DND-41 (cell line): Measurements from ENCODE around the gene ADAM11.
"Not testable (repeated sequence)": the region's sequence is repeated elsewhere in the genome, so short reads cannot be mapped to it uniquely, and the experiment has no call there.

Experiments used
- ATAC-seq: fragments of 200-7000 bp; cut with Tn5 transposase; 3 replicates; pipeline ENCODE4 v1.9.1; 2021; ENCODE audit warnings: low read depth; ENCODE audit not compliant: insufficient read depth
- DNase-seq: peaks from one replicate; pipeline ENCODE4 v3.0.0-alpha.2; 2020
- H2AFZ ChIP-seq: 2 replicates; pipeline ENCODE4 v1.6.0; 2012; ENCODE audit warnings: low read depth, low read length
- H3K27ac ChIP-seq: 2 replicates; pipeline ENCODE4 v1.5.1; 2012; ENCODE audit warnings: low read length, inconsistent platforms
- H3K27me3 ChIP-seq: fragments of 200-600 bp; sonication (generic); 2 replicates; pipeline ENCODE4 v1.6.0; 2012; ENCODE audit warnings: low read length, mild to moderate bottlenecking, inconsistent platforms; ENCODE audit not compliant: insufficient read depth, poor library complexity
- H3K36me3 ChIP-seq: 2 replicates; pipeline ENCODE4 v1.5.1; 2012; ENCODE audit warnings: low read length, inconsistent platforms; ENCODE audit not compliant: insufficient read depth
- H3K4me1 ChIP-seq: 2 replicates; pipeline ENCODE4 v1.5.1; 2012; ENCODE audit warnings: mild to moderate bottlenecking, low read length; ENCODE audit not compliant: insufficient read depth
- H3K4me2 ChIP-seq: 2 replicates; pipeline ENCODE4 v1.6.0; 2012; ENCODE audit warnings: mild to moderate bottlenecking, moderate library complexity, low read length, inconsistent platforms; ENCODE audit not compliant: insufficient read depth
- H3K4me3 ChIP-seq, 2 experiments: fragments of 200-600 bp in 1 of 2; shearing (Covaris generic) in 1 of 2; 2 replicates each; pipeline ENCODE4 v1.5.1; 2012 to 2016; ENCODE audit warnings: inconsistent platforms in 2 of 2, low read length in 2 of 2, mild to moderate bottlenecking in 2 of 2, low read depth in 1 of 2, moderate library complexity in 1 of 2
- H3K79me2 ChIP-seq: 2 replicates; pipeline ENCODE4 v1.6.0; 2012; ENCODE audit warnings: low read length, inconsistent platforms; ENCODE audit not compliant: insufficient read depth
- H3K9ac ChIP-seq: 2 replicates; pipeline ENCODE4 v1.6.0; 2012; ENCODE audit warnings: low read depth, mild to moderate bottlenecking, inconsistent platforms, low read length, moderate library complexity
- H3K9me3 ChIP-seq: 2 replicates; pipeline ENCODE4 v1.5.1; 2012; ENCODE audit warnings: low read length, moderate library complexity, mild to moderate bottlenecking, inconsistent platforms; ENCODE audit not compliant: insufficient read depth, severe bottlenecking
- H4K20me1 ChIP-seq: 2 replicates; pipeline ENCODE4 v1.6.0; 2012; ENCODE audit warnings: low read length; ENCODE audit not compliant: insufficient read depth
- EZH2 ChIP-seq: IDR thresholded peaks from 3 replicates; pipeline ENCODE4 v1.6.1; 2012; ENCODE audit warnings: borderline replicate concordance, low read depth, mild to moderate bottlenecking, moderate library complexity, low read length, inconsistent platforms; ENCODE audit not compliant: severe bottlenecking
- TF ChIP-seq, protein P1 (sequence below): IDR thresholded peaks from 2 replicates; pipeline ENCODE4 v1.5.1; 2012; ENCODE audit warnings: borderline replicate concordance, low read length, moderate library complexity, mild to moderate bottlenecking; ENCODE audit not compliant: poor library complexity, severe bottlenecking; ENCODE audit errors: extremely low read depth

ADAM11 gene

DNA sequence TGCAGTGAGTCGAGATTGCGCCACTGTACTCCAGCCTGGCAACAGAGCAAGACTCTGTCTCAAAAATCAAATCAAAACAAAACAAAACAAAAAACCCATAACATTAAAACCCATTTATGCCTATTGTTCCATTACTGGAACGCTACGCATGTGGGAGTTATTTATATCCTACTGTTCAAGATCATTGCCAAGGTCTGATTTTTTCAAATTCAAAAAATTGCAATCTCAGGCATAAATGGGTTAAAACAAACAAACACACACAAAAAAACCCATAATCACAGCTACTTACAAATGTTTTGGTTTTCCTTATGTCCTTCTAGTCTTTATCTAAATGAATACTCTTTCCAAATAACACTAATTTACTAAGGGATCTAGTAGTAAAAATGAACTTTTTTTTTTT lies 53.5 kb downstream of the ADAM11 start:
- Histone ChIP-seq H3K27ac (no peak overlapping the region), H3K27me3 (no peaks in the 10 kb centered on the region), H3K4me1 (no peaks in the 10 kb centered on the region), H3K4me2 (no peak overlapping the region), H3K9ac (no peak overlapping the region), H4K20me1 (peaks cover 24% of the 10 kb centered on the region; the same call in 1 of the 2 replicates), H3K9me3 (no peaks in the 10 kb centered on the region), H3K36me3 (0 out of 2 replicates have a peak, but pooled peaks cover 5% of the 10 kb centered on the region), H3K4me3 (no peak overlapping the region), H3K79me2 (peaks cover 85% of the 10 kb centered on the region), H2AFZ (no peak overlapping the region)
- TF ChIP-seq, protein P1, sequence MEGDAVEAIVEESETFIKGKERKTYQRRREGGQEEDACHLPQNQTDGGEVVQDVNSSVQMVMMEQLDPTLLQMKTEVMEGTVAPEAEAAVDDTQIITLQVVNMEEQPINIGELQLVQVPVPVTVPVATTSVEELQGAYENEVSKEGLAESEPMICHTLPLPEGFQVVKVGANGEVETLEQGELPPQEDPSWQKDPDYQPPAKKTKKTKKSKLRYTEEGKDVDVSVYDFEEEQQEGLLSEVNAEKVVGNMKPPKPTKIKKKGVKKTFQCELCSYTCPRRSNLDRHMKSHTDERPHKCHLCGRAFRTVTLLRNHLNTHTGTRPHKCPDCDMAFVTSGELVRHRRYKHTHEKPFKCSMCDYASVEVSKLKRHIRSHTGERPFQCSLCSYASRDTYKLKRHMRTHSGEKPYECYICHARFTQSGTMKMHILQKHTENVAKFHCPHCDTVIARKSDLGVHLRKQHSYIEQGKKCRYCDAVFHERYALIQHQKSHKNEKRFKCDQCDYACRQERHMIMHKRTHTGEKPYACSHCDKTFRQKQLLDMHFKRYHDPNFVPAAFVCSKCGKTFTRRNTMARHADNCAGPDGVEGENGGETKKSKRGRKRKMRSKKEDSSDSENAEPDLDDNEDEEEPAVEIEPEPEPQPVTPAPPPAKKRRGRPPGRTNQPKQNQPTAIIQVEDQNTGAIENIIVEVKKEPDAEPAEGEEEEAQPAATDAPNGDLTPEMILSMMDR = no peak
- TF ChIP-seq EZH2 = no peak
- DNase-seq (no peak), ATAC-seq (no peak)

DNA sequence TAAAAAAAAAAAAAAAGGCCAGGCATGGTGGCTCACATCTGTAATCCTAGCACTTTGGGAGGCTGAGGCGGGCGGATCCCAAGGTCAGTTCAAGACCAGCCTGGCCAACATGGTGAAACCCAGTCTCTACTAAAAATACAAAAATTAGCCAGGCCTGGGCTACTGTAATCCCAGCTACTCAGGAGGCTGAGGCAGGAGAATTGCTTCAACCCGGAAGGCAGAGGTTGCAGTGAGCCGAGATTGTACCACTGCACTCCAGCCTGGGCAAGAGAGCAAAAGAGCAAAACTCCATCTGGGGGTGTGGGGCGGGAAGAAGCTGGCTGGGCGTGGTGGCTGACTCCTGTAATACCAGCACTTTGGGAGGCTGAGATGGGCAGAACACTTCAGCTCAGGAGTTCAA lies 59.7 kb downstream of the ADAM11 start:
- H3K27me3 ChIP-seq, H4K20me1 ChIP-seq, H3K27ac ChIP-seq, DNase-seq, H3K4me2 ChIP-seq, H3K4me3 ChIP-seq, H3K4me1 ChIP-seq, H3K9ac ChIP-seq, H3K9me3 ChIP-seq, ATAC-seq, H2AFZ ChIP-seq, H3K36me3 ChIP-seq: not testable (repeated sequence)
- peaks cover 87% of the 10 kb centered on the region for H3K79me2 ChIP-seq

DNA sequence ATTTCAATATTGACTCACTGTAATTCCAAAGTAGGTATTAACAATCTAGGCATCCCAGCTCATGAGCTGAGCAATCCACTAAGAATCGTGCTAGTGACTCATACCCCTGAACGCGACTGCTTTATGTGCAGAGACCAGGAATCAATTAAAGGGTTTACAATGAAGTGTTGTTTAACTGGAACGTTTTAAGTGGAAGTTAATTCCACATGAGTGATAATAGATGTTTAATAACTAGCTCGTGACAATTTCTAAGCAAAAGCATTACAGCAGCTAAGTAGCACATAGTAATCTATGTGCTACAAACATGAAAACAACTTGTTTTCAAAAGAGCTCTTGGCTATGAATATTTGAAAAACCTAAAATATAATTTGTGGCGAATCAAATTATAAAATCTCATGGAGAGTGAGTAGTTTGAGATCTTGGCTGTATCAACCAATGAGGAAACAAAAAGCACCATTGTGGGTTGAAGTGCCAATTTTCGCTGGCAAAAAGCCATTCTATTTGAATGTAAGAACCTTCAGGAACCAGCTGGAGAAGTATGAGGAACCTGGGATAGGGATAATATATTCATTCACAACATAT lies 61.9 kb downstream of the ADAM11 start:
- Histone ChIP-seq H3K4me3 (no peak overlapping the region), H3K79me2 (peaks cover 88% of the 10 kb centered on the region)
- DNase-seq = no peak

DNA sequence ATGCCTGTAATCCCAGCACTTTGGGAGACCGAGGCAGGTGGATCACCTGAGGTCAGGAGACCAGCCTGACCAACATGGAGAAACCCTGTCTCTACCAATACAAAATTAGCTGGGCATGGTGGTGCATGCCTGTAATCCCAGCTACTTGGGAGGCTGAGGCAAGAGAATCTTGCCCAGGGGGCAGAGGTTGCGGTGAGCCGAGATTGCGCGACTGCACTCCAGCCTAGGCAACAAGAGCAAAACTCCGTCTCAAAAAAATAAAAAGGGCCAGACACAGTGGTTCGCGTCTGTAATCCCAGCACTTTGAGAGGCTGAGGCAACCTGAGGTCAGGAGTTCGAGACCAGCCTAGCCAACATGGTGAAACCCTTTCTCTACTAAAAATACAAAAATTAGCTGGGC lies 66.4 kb downstream of the ADAM11 start:
- not testable (repeated sequence) for H3K4me3 ChIP-seq, H3K36me3 ChIP-seq, H3K9ac ChIP-seq, ATAC-seq, H3K9me3 ChIP-seq, H3K27ac ChIP-seq, DNase-seq, H4K20me1 ChIP-seq, H2AFZ ChIP-seq, H3K4me2 ChIP-seq
- Histone ChIP-seq H3K4me1 (peaks cover 22% of the 10 kb centered on the region), H3K79me2 (peaks cover 91% of the 10 kb centered on the region), H3K27me3 (peaks cover 15% of the 10 kb centered on the region)

More for the DNA sequence above, 61.9 kb downstream of the ADAM11 start:
- H3K9me3 ChIP-seq = no peaks in the 10 kb centered on the region
- H3K36me3 ChIP-seq = no peaks in the 10 kb centered on the region; the same call in 1 of the 2 replicates
- no peak overlapping the region for H3K9ac ChIP-seq
- H3K4me1 ChIP-seq = no peaks in the 10 kb centered on the region
- ATAC-seq = no peak
- peaks cover 6% of the 10 kb centered on the region; the same call in 1 of the 2 replicates for H4K20me1 ChIP-seq
- no peak overlapping the region for H2AFZ ChIP-seq
- TF ChIP-seq, protein P1 = no peak
- TF ChIP-seq EZH2 = no peak
- H3K4me2 ChIP-seq = no peak overlapping the region
- no peaks in the 10 kb centered on the region for H3K27me3 ChIP-seq
- H3K27ac ChIP-seq = no peak overlapping the region
